Loucy (cell line): ENCODE results near the gene ZNF611.

Experiments
- EZH2phosphoT487 ChIP-seq: fragments of 200-600 bp; IDR thresholded peaks from 2 replicates; pipeline ENCODE4 v1.6.1; 2018; ENCODE audit warnings: antibody characterized with exemption, mild to moderate bottlenecking, moderate library complexity, borderline replicate concordance
- TF ChIP-seq, protein P1 (sequence below): fragments of 200-600 bp; sonication (generic); conservative IDR thresholded peaks from 2 replicates; pipeline ENCODE4 v1.5.1; 2014; ENCODE audit warnings: mild to moderate bottlenecking, antibody characterized with exemption, low read length

DNA sequence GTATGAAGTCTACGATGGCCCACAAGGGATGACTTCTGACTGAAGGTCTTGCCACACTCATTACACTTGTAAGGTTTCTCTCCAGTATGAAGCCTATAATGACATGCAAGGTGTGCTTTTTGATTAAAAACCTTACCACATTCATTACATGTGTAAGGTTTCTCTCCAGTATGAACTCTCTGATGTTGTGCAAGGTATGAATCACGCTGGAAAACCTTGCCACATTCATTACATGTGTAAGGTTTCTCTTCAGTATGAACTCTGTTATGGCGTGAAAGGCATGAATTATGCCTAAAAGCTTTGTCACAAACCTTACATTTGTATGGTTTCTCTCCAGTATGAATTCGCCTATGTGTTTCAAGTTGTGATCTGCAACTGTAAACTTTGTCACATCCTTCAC is 81.7 kb downstream of the ZNF611 start:
- TF ChIP-seq, protein P1, sequence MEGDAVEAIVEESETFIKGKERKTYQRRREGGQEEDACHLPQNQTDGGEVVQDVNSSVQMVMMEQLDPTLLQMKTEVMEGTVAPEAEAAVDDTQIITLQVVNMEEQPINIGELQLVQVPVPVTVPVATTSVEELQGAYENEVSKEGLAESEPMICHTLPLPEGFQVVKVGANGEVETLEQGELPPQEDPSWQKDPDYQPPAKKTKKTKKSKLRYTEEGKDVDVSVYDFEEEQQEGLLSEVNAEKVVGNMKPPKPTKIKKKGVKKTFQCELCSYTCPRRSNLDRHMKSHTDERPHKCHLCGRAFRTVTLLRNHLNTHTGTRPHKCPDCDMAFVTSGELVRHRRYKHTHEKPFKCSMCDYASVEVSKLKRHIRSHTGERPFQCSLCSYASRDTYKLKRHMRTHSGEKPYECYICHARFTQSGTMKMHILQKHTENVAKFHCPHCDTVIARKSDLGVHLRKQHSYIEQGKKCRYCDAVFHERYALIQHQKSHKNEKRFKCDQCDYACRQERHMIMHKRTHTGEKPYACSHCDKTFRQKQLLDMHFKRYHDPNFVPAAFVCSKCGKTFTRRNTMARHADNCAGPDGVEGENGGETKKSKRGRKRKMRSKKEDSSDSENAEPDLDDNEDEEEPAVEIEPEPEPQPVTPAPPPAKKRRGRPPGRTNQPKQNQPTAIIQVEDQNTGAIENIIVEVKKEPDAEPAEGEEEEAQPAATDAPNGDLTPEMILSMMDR: no peak
- TF ChIP-seq EZH2phosphoT487: no peak
